OCI-LY7 (cell line): ENCODE results near the gene PALLD. TPM values are rescaled to one million over a fixed set of nuclear protein-coding genes. Genes with fewer than 3 reads are reported as not detected.

Source experiments
- BruUV-seq: library from RNA; stranded (reverse); fragments of 400-500 nt; replicated peaks from 2 replicates; lab custom pipeline; 2021; lab: Mats Ljungman, UMichigan
- CTCF ChIA-PET: fragments of 300-600 bp; sonication (Branson Sonifier 250); formaldehyde crosslinking; loops from one replicate; lab custom pipeline; 2022; ENCODE audit warnings: antibody characterized with exemption; ENCODE audit not compliant: unreplicated experiment; lab: Charles Lee
- POLR2A ChIA-PET: fragments of 300-600 bp; sonication (Branson Sonifier 250); formaldehyde crosslinking; loops from one replicate; lab custom pipeline; 2022; ENCODE audit warnings: antibody characterized with exemption; lab: Charles Lee
- DNase-seq: peaks from one replicate; pipeline ENCODE4 v3.0.0-alpha.2; 2015; ENCODE audit warnings: low spot score
- H2AFZ ChIP-seq: fragments of 200-600 bp; sonication (generic), shearing (Covaris generic); 2 replicates; pipeline ENCODE4 v1.6.1; 2014; ENCODE audit warnings: mild to moderate bottlenecking, antibody characterized with exemption, low read length, moderate library complexity
- H3K27ac ChIP-seq: fragments of 200-600 bp; sonication (generic); 2 replicates; pipeline ENCODE4 v1.5.1; 2014; ENCODE audit warnings: mixed run types, low read depth, mild to moderate bottlenecking, moderate library complexity, low read length, inconsistent platforms; ENCODE audit not compliant: poor library complexity, severe bottlenecking
- H3K36me3 ChIP-seq: fragments of 200-600 bp; sonication (generic); 2 replicates; pipeline ENCODE4 v1.6.1; 2014; ENCODE audit warnings: mild to moderate bottlenecking, antibody characterized with exemption, low read length, moderate library complexity, mixed read lengths; ENCODE audit not compliant: insufficient read depth
- H3K4me1 ChIP-seq: fragments of 200-600 bp; sonication (generic); 2 replicates; pipeline ENCODE4 v1.5.1; 2014; ENCODE audit warnings: mild to moderate bottlenecking, low read length; ENCODE audit not compliant: insufficient read depth, poor library complexity, severe bottlenecking
- H3K4me2 ChIP-seq: fragments of 200-600 bp; sonication (generic); 2 replicates; pipeline ENCODE4 v1.6.1; 2014; ENCODE audit warnings: mild to moderate bottlenecking, low read length
- H3K4me3 ChIP-seq: fragments of 200-600 bp; sonication (generic); 2 replicates; pipeline ENCODE4 v1.5.1; 2014; ENCODE audit warnings: mild to moderate bottlenecking, low read depth, low read length; ENCODE audit not compliant: poor library complexity, severe bottlenecking
- H3K79me2 ChIP-seq: fragments of 200-600 bp; sonication (generic); 2 replicates; pipeline ENCODE4 v1.6.1; 2016; ENCODE audit warnings: low read depth, mild to moderate bottlenecking, low read length, moderate library complexity, mixed read lengths; ENCODE audit not compliant: insufficient read depth
- H3K9me2 ChIP-seq: fragments of 200-600 bp; sonication (generic); 2 replicates; pipeline ENCODE4 v1.6.1; 2016; ENCODE audit warnings: mild to moderate bottlenecking, low read length, mixed read lengths; ENCODE audit not compliant: insufficient read depth
- H3K9me3 ChIP-seq: fragments of 200-600 bp; sonication (generic); 2 replicates; pipeline ENCODE4 v1.6.1; 2014; ENCODE audit warnings: mild to moderate bottlenecking, mixed run types, low read length, mixed read lengths
- H4K20me1 ChIP-seq: fragments of 200-600 bp; sonication (generic); 2 replicates; pipeline ENCODE4 v1.6.1; 2014; ENCODE audit warnings: mild to moderate bottlenecking, antibody characterized with exemption, low read length, moderate library complexity, mixed read lengths; ENCODE audit not compliant: insufficient read depth
- CTCF ChIP-seq: fragments of 200-600 bp; sonication (generic); conservative IDR thresholded peaks from 2 replicates; pipeline ENCODE4 v1.5.1; 2014; ENCODE audit warnings: mild to moderate bottlenecking, antibody characterized with exemption, low read length, moderate library complexity, mixed read lengths
- EZH2phosphoT487 ChIP-seq: fragments of 200-600 bp; sonication (generic); IDR thresholded peaks from 2 replicates; pipeline ENCODE4 v1.6.1; 2018; ENCODE audit warnings: low read depth, borderline replicate concordance, mild to moderate bottlenecking, mixed run types, antibody characterized with exemption, low read length, moderate library complexity, mixed read lengths
- intact Hi-C: fragments of 100-400 bp; cut with micrococcal nuclease; formaldehyde crosslinking; loops from one replicate; pipeline ENCODE4 v1.10.0; 2022; ENCODE audit not compliant: unreplicated experiment
- total RNA-seq, 2 experiments: library from RNA; depleted of rRNA in 1 of 2; stranded (reverse); fragments of >200 nt in 1 of 2; shearing (Covaris generic) in 1 of 2; gene quantifications; 2 replicates each; pipeline ENCODE4 v1.2.3, GENCODE V29; 2014 to 2022

Gene PALLD
- total RNA-seq, 2 experiments from 2014 or later, result 0.73 to 2.8 TPM

GRCh38 chr4:168586926-168587325 lies 90.1 kb downstream of the PALLD start:
- Histone ChIP-seq H4K20me1 (no peaks in the 10 kb centered on the region), H3K4me3 (no peak overlapping the region), H3K79me2 (no peaks in the 10 kb centered on the region), H3K9me2 (no peaks in the 10 kb centered on the region), H3K36me3 (no peaks in the 10 kb centered on the region), H3K27ac (no peak overlapping the region), H2AFZ (no peak overlapping the region), H3K9me3 (no peaks in the 10 kb centered on the region), H3K4me1 (no peaks in the 10 kb centered on the region), H3K4me2 (no peak overlapping the region)
- TF ChIP-seq EZH2phosphoT487 (no peak), CTCF (no peak)
- BruUV-seq, result no TSS peak
- no peak for DNase-seq
- ChIA-PET CTCF (no interaction called here), POLR2A (interaction anchor here (0.6 kb wide), 1 partner anchor 1710 kb away, joined by 3 read pairs; no protein-coding TSS in a partner anchor)
- intact Hi-C loops, result no loop called here

- CTCF ChIA-PET, result no interaction called here
- no peaks in the 10 kb centered on the region for H3K36me3 ChIP-seq
- H3K9me3 ChIP-seq, result no peaks in the 10 kb centered on the region
- H3K4me2 ChIP-seq, result no peak overlapping the region
- H3K4me3 ChIP-seq, result no peak overlapping the region
- no peaks in the 10 kb centered on the region for H4K20me1 ChIP-seq
- POLR2A ChIA-PET, result interaction anchor here (0.6 kb wide), 1 partner anchor 1709 kb away, joined by 3 read pairs; no protein-coding TSS in a partner anchor
- no peaks in the 10 kb centered on the region for H3K9me2 ChIP-seq
- BruUV-seq, result no TSS peak
- DNase-seq, result no peak
- intact Hi-C loops, result no loop called here
- no peaks in the 10 kb centered on the region for H3K79me2 ChIP-seq
- no peak overlapping the region for H3K27ac ChIP-seq
- H3K4me1 ChIP-seq, result no peaks in the 10 kb centered on the region
- TF ChIP-seq EZH2phosphoT487 (no peak), CTCF (no peak)
- no peak overlapping the region for H2AFZ ChIP-seq
These were observed 90.7 kb downstream of the PALLD start for GRCh38 chr4:168587411-168588125.

GRCh38 chr4:168588916-168589531 lies 92.2 kb downstream of the PALLD start:
- Histone ChIP-seq H3K79me2 (no peaks in the 10 kb centered on the region), H3K36me3 (no peaks in the 10 kb centered on the region), H3K27ac (no peak overlapping the region), H3K4me2 (no peak overlapping the region), H3K4me1 (no peaks in the 10 kb centered on the region), H3K9me3 (no peaks in the 10 kb centered on the region), H3K4me3 (no peak overlapping the region), H4K20me1 (no peaks in the 10 kb centered on the region), H3K9me2 (no peaks in the 10 kb centered on the region), H2AFZ (no peak overlapping the region)
- intact Hi-C loops, result no loop called here
- ChIA-PET CTCF (no interaction called here), POLR2A (no interaction called here)
- DNase-seq, result no peak
- BruUV-seq, result no TSS peak
- TF ChIP-seq CTCF, result no peak
